ENCODE results near the gene TMEM252.

Gene TMEM252

GRCh38 chr9:68538200-68538599 lies 2.5 kb downstream of the TMEM252 start:
- DNase-seq: no peak

DNA sequence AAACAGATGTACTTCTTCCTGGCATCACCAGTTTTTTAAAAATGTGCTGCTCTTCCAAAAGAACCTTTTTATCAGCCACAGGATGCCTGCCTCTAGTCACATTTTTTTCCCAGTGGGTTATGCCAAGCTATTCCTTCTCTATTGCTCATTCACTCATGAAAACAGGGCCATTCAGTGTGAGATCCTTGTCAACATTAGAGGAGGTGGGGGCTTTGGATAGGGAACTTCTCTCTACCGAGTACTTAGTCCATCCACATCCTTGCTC lies 3.1 kb downstream of the TMEM252 start:
- no peak for DNase-seq

DNA sequence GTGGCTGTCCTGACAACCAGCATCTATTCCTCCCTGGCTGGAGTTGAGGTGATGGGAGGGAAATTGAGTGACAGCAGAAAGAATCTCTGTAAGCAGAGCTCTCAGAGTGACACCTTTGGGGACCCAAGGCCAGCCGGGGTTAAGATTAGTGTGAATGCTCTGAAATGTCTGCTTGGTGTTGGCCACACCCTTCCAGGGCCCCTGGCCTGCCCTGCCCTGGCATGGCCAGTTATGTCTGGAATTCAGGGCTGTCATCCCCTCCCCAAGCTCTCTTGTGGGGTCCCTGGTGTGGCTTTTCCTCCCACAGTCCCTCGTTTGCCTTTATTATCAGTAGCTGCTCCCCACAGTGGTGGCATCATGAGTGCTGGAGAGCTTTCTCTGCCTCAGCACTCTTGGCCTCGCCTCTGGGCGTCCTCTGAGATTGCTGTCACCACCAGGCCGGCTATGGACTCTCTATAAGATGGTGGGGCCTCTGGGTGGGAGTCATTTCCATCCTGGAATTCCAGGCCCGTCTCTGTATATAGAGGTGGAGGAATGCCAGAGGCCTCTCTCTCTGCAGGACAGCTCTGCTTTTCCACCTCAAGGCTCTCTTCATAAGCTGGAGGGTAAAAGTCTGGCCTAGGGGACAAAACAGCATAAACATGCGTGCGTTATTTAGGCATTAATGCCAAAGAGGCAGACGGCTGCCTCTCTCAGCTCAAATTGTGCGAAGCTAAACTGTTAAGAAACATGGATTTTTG lies 3.6 kb downstream of the TMEM252 start:
- DNase-seq: no peak

- no peak for DNase-seq
Observed at GRCh38 chr9:68533678-68534077, 7.0 kb downstream of the TMEM252 start.

DNA sequence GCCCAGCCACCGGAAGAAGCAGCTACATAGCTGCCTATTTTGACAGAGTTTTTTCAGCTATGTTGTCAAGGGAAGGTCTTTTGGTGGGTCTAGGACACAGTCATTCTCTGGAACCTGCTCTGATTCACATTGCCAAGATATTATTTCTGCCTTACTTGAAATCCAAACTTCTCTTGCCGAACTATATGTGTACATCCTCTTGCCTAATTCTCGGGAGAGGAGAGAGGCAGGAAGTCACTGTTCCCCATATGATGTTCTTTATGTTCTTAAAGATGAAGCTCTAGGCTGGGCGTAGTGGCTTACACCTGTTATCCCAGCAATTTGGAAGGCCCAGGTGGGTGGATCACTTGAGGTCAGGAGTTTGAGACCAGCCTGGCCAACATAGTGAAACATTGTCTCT lies 8.6 kb downstream of the TMEM252 start:
- no peak for DNase-seq

DNA sequence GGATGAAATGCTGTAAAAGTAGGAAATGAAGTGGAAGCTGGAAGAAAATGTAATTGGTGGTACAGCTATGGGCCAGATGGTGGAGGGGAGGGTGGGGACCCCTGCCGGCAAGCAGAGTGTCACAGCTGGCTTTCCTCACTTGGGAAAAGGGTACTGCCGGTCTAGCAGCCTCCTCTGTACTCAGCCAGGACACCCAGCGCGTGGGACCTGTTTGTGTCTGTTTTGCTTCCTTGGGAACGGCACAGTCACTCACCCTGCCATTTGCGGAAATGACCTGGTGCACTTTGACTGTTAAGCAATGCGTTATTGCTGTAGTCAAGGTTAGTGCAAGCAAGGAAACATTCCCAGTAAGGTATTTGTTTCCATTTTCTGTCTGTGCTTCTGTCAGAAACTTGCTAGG lies 10.1 kb downstream of the TMEM252 start:
- DNase-seq: no peak

DNA sequence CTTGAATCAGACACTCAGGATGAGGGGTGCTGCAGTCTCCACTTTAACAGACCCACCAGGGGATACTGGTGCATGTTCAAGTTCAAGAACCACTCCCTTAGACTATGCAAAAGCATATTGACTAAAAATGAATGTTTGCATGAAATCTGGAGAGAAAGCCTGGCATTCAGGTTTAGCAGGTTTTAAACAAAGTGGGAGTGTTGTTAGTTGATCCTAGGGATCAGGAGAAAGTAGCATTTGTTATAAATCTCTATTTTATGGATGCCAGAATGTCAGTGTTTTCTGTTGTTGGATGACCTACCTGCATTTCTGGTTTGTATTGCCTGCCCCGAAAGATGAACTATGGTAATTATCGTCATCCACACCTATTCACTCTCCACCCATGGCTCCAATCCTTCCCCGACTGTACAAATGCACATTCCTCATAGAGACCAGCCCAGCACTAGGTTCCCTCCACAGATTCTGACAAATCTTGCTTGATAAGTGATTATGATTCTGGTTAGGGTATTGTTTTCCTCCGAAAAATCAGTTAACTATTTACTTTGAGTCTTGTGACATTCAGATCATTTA lies 17.2 kb downstream of the TMEM252 start:
- no peak for DNase-seq

- DNase-seq: no peak
Observed at GRCh38 chr9:68522954-68523353, 17.7 kb downstream of the TMEM252 start.

GRCh38 chr9:68522131-68522530 lies 18.6 kb downstream of the TMEM252 start:
- DNase-seq: no peak

DNA sequence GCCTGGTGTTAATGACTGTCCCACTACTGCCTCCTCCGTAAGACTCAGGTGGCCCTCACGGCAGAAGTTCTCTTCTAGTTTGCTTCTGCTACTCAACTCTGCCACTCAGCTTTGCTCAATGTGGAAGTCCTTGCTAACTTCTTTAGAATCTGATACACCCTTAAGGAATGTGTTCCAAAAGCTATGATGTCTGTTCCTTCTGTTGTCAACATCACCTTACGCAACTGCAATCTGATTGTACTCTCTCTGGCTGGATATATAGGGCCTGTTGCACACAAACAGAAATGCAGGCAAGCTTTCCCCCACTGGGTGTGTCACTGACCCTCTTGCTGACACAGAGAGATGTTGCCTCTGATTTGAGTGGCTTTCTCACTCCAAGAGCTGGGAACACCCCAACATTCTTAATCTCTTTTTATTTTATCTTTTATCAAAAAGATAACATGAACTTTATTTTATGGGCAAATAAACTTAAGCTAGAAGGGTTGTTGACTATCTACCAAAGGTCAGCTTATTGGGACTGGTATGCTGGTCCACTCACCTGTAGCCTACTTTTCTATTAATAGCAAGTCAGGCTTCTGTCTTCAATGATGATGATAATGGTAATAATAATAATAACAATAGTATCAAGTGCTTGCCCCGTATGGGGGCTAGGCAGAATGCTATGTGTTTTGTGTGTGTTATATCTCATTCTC lies 25.2 kb downstream of the TMEM252 start:
- no peak for DNase-seq

- no peak for DNase-seq
Observed at GRCh38 chr9:68513981-68514380, 26.7 kb downstream of the TMEM252 start.

DNA sequence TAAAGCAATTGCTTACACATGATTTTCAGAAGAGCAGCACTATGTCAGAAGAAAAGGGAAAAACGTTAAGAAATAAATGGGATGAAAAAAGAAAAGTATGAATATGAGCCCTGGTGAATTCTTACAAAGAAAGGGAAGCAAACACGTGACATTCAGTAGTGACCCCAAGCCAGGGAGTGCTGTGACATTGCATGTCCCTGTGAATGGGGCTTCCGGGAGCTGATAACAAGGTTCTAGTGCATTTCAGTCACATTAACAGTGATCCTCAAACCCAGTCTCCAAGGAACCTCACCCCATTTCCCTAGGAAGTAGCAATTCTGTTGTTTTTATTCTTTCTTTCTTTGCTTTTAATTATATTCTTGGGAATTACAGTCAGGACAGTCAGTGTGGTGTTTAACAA lies 27.3 kb downstream of the TMEM252 start:
- DNase-seq: no peak

GRCh38 chr9:68509689-68510088 lies 31.0 kb downstream of the TMEM252 start:
- DNase-seq: no peak

DNA sequence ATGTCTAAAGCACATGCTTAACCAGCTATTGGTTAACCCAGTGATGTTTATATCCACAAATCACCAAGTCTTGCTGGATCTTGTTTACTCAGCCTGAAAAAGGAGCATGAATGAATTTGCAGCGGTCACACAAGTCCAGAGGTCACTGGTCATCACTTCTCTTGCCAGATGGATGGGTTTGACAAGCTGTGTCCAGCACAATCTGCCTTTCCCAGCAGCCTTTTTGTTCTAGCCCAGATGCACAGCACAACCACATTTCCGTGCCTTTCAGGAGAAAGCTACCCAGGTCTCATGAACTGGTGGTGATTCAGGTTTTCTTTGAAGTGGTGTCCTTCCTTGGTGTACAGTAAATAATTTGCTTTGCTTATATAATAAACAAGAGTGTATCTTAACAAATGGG lies 32.1 kb downstream of the TMEM252 start:
- no peak for DNase-seq

- no peak for DNase-seq
Observed at GRCh38 chr9:68507806-68508145, 32.9 kb downstream of the TMEM252 start.

GRCh38 chr9:68507130-68507805 lies 33.4 kb downstream of the TMEM252 start:
- no peak for DNase-seq

GRCh38 chr9:68506551-68506950 lies 34.1 kb downstream of the TMEM252 start:
- no peak for DNase-seq

DNA sequence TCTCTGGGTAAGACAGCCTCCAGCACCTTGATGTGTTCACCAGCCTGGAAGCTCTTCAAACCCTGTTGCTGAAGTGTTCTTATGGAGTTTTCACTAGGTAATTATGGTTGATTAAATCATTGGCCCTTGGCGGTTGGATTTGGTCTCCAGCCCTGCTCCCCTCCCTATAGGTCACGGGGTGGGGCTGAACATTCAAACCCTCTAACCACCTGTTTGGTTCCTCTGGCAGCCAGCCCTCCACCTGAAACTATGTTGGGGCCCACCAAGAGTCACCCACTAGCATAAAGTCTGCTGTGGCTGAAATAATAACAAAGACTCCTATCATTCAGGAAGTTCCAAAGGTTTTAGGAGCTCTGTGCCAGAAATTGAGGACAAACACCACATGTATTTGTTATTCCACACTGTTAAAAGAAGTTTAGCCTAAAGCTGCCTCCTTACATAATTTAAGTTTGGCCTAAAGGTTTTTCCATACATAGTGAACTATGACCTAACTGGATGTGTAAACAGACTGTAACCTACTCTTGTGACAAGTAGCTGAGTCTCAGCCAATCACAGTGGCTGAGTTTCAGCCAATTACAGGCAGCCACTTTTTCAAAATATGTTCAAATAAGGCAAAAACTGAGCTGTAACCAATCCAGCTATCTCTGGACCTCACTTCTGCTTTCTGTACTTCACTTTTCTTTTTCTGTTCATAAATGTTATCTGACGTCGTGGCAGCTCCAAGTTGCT lies 34.8 kb downstream of the TMEM252 start:
- DNase-seq: no peak

GRCh38 chr9:68502279-68502678 lies 38.4 kb downstream of the TMEM252 start:
- no peak for DNase-seq

GRCh38 chr9:68500457-68501381 lies 40.0 kb downstream of the TMEM252 start:
- no peak for DNase-seq

DNA sequence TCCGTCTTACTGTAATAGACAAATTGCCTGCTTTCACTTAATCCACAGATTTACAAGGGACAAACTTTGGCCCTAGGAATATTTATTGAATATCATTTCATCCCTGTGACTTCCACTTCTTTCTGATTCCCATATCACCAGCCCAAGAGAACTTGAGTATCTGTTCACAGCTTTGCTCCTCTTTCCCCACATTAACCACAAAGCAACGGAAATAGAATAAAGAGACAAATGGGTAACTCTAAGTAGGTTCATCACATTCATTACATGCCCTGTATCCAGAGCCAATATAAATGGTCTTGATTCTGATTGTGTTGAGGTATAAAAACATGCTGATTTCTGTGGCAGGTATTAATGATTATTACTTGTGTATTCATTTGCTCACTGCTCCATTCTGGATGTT lies 41.9 kb downstream of the TMEM252 start:
- no peak for DNase-seq

- no peak for DNase-seq
Observed at GRCh38 chr9:68497629-68498028, 43.1 kb downstream of the TMEM252 start.
